ENCODE measurements around the gene LACC1. TPM values are rescaled to one million over a fixed set of nuclear protein-coding genes. Genes with fewer than 3 reads are reported as not detected.

The LACC1 gene
- total and polyA plus RNA-seq, 2 donors (not counting 3 experiments of a cell fraction or from before 2014, with no cell fraction given) = 1.2 to 4.0 TPM

GRCh38 chr13:43831088-43831487 lies 48.6 kb upstream of the LACC1 start:
- Histone ChIP-seq H3K9me3 (replicated peaks; ENCODE audit: control insufficient read depth, insufficient read depth, low read length) (no peaks in the 10 kb centered on the region), H3K9ac (replicated peaks; ENCODE audit: extremely low read depth, insufficient read depth, low read length) (no peak overlapping the region), H3K9me1 (replicated peaks; ENCODE audit: control insufficient read depth, extremely low read depth, insufficient read depth, low read length) (no peaks in the 10 kb centered on the region), H3K27ac (ENCODE audit: insufficient read depth, low read depth, low read length) (no peak overlapping the region), H3K36me3 (ENCODE audit: control insufficient read depth in 2 of 2, extremely low read depth in 1 of 2, insufficient read depth in 2 of 2, low read length in 2 of 2) (no peaks in the 10 kb centered on the region), H3K4me2 (ENCODE audit: insufficient read depth, low read length) (no peak overlapping the region), H3K4me1 (ENCODE audit: control insufficient read depth, extremely low read depth, insufficient read depth, low read length) (no peaks in the 10 kb centered on the region), H3K79me2 (ENCODE audit: control insufficient read depth, insufficient read depth, low read length) (no peaks in the 10 kb centered on the region), H3K27me3 (ENCODE audit: control insufficient read depth in 2 of 2, insufficient read depth in 2 of 2, low read length in 2 of 2) (no peaks in the 10 kb centered on the region), H4K20me1 (replicated peaks; ENCODE audit: control insufficient read depth, extremely low read depth, insufficient read depth, low read length) (no peaks in the 10 kb centered on the region), H2AFZ (ENCODE audit: low read depth, low read length) (no peak overlapping the region), H3K4me3 (replicated peaks in 1 of 3; ENCODE audit: insufficient read depth in 1 of 3, low read depth in 1 of 3, low read length in 3 of 3) (no peak overlapping the region)
- TF ChIP-seq MAX (IDR thresholded peaks at IDR 0.05; ENCODE audit: insufficient read depth, insufficient read length) (no peak), POLR2A (IDR thresholded peaks at IDR 0.05; ENCODE audit: low read depth, low read length) (no peak), FOS (IDR thresholded peaks at IDR 0.05; ENCODE audit: borderline replicate concordance, insufficient read depth, low read length) (no peak)
- no peak for FAIRE-seq
- intact Hi-C loops (cut with micrococcal nuclease) = no loop called here
- CTCF ChIA-PET = interaction anchor here (1.0 kb wide), 1 partner anchor 43 kb away, joined by 3 read pairs; no protein-coding TSS in a partner anchor
- dilution Hi-C loops (cut with MboI; ENCODE audit: extremely low pct_ligation_motif_present, low sequenced_read_pairs) = no loop called here
- no peak for DNase-seq (ENCODE audit: low read depth, low spot score)
- POLR2A ChIA-PET = no interaction called here
- no TSS peak for BruUV-seq (replicated peaks)

- no peaks in the 10 kb centered on the region for H3K9me1 ChIP-seq (replicated peaks; ENCODE audit: control insufficient read depth, extremely low read depth, insufficient read depth, low read length)
- intact Hi-C loops (cut with micrococcal nuclease) = no loop called here
- no peak overlapping the region for H2AFZ ChIP-seq (ENCODE audit: low read depth, low read length)
- H3K36me3 ChIP-seq (ENCODE audit: control insufficient read depth in 2 of 2, extremely low read depth in 1 of 2, insufficient read depth in 2 of 2, low read length in 2 of 2) = no peaks in the 10 kb centered on the region
- TF ChIP-seq POLR2A (IDR thresholded peaks at IDR 0.05; ENCODE audit: low read depth, low read length) (no peak), CTCF (IDR thresholded peaks at IDR 0.05; ENCODE audit: extremely low read depth in 1 of 2, insufficient read depth in 1 of 2, low read depth in 1 of 2, low read length in 2 of 2) (no peak), MYC (IDR thresholded peaks at IDR 0.05; ENCODE audit: low read depth, low read length) (no peak), EZH2 (IDR thresholded peaks at IDR 0.05; ENCODE audit: borderline replicate concordance, low read depth, low read length, severe bottlenecking) (no peak), JUN (IDR thresholded peaks at IDR 0.05; ENCODE audit: borderline replicate concordance, insufficient read depth, insufficient read length, low read depth) (no peak), FOS (IDR thresholded peaks at IDR 0.05; ENCODE audit: borderline replicate concordance, insufficient read depth, low read length) (no peak), GATA2 (IDR thresholded peaks at IDR 0.05; ENCODE audit: insufficient read depth, insufficient read length, low read depth, low read length) (no peak), MAX (IDR thresholded peaks at IDR 0.05; ENCODE audit: insufficient read depth, insufficient read length) (no peak), POLR2AphosphoS5 (IDR thresholded peaks at IDR 0.05; ENCODE audit: insufficient read depth, low read depth, low read length) (no peak)
- POLR2A ChIA-PET = no interaction called here
- dilution Hi-C loops (cut with MboI; ENCODE audit: extremely low pct_ligation_motif_present, low sequenced_read_pairs) = no loop called here
- no peak for FAIRE-seq
- no peak overlapping the region for H3K9ac ChIP-seq (replicated peaks; ENCODE audit: extremely low read depth, insufficient read depth, low read length)
- CTCF ChIA-PET = no interaction called here
- DNase-seq (ENCODE audit: low read depth, low spot score) = no peak
- H3K4me2 ChIP-seq (ENCODE audit: insufficient read depth, low read length) = no peak overlapping the region
- no peaks in the 10 kb centered on the region for H3K9me3 ChIP-seq (replicated peaks; ENCODE audit: control insufficient read depth, insufficient read depth, low read length)
- no peaks in the 10 kb centered on the region for H3K4me1 ChIP-seq (ENCODE audit: control insufficient read depth, extremely low read depth, insufficient read depth, low read length)
- no peak overlapping the region for H3K27ac ChIP-seq (ENCODE audit: insufficient read depth, low read depth, low read length)
- BruUV-seq (replicated peaks) = no TSS peak
- no peaks in the 10 kb centered on the region for H3K79me2 ChIP-seq (ENCODE audit: control insufficient read depth, insufficient read depth, low read length)
- no peaks in the 10 kb centered on the region for H3K27me3 ChIP-seq (ENCODE audit: control insufficient read depth in 2 of 2, insufficient read depth in 2 of 2, low read length in 2 of 2)
- H3K4me3 ChIP-seq (replicated peaks in 1 of 3; ENCODE audit: insufficient read depth in 1 of 3, low read depth in 1 of 3, low read length in 3 of 3) = no peak overlapping the region
- H4K20me1 ChIP-seq (replicated peaks; ENCODE audit: control insufficient read depth, extremely low read depth, insufficient read depth, low read length) = no peaks in the 10 kb centered on the region
These were observed 44.0 kb upstream of the LACC1 start for GRCh38 chr13:43835701-43836100.
